Measurements from ENCODE around the gene PTX3. TPM values are rescaled to one million over a fixed set of nuclear protein-coding genes. Genes with fewer than 3 reads are reported as not detected.

The PTX3 gene
- total RNA-seq, 2 experiments from 2014 or later: not detected

DNA sequence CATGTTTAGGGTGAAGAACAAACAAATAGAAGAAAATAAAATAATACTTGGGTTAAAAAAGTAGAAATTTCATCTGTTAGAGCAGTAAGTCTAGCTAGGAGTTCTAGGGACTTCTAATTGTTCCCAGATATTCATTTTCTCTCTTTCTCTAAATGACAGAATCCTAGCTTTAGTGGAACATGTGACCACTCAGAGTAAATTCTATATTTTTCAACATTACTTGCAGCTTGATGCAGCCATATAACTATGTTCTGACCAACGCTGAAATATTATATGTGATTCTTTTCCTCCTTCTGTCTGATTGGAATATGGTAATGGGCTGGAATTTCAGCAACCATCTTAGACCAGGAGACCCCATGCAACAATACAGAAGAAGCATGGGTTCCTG, 8.1 kb downstream of the PTX3 start:
- H3K27ac ChIP-seq (ENCODE audit: low read depth, low read length, poor library complexity, severe bottlenecking): no peak overlapping the region
- H3K9me2 ChIP-seq (ENCODE audit: insufficient read depth, low read length): no peaks in the 10 kb centered on the region
- BruUV-seq (replicated peaks): no TSS peak
- no peak overlapping the region for H2AFZ ChIP-seq (ENCODE audit: low read length)
- no peaks in the 10 kb centered on the region for H3K9me3 ChIP-seq (ENCODE audit: low read length)
- H3K4me2 ChIP-seq (ENCODE audit: low read length): no peak overlapping the region
- ChIA-PET CTCF (ENCODE audit: unreplicated experiment) (no interaction called here), POLR2A (interaction anchor here (1.5 to 2.0 kb wide), 2 partner anchors 11 to 21 kb away, joined by 3 to 8 read pairs; no protein-coding TSS in a partner anchor)
- no peaks in the 10 kb centered on the region for H3K36me3 ChIP-seq (ENCODE audit: insufficient read depth, low read length)
- no peak for TF ChIP-seq EZH2phosphoT487 (IDR thresholded peaks at IDR 0.05; ENCODE audit: borderline replicate concordance, low read depth, low read length)
- TF ChIP-seq, protein P1, sequence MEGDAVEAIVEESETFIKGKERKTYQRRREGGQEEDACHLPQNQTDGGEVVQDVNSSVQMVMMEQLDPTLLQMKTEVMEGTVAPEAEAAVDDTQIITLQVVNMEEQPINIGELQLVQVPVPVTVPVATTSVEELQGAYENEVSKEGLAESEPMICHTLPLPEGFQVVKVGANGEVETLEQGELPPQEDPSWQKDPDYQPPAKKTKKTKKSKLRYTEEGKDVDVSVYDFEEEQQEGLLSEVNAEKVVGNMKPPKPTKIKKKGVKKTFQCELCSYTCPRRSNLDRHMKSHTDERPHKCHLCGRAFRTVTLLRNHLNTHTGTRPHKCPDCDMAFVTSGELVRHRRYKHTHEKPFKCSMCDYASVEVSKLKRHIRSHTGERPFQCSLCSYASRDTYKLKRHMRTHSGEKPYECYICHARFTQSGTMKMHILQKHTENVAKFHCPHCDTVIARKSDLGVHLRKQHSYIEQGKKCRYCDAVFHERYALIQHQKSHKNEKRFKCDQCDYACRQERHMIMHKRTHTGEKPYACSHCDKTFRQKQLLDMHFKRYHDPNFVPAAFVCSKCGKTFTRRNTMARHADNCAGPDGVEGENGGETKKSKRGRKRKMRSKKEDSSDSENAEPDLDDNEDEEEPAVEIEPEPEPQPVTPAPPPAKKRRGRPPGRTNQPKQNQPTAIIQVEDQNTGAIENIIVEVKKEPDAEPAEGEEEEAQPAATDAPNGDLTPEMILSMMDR (conservative IDR thresholded peaks at IDR 0.05; ENCODE audit: low read length): no peak
- intact Hi-C loops (cut with micrococcal nuclease; ENCODE audit: unreplicated experiment): no loop called here
- H3K79me2 ChIP-seq (ENCODE audit: insufficient read depth, low read depth, low read length): no peaks in the 10 kb centered on the region
- H3K4me3 ChIP-seq (ENCODE audit: low read depth, low read length, poor library complexity, severe bottlenecking): no peak overlapping the region
- H3K4me1 ChIP-seq (ENCODE audit: insufficient read depth, low read length, poor library complexity, severe bottlenecking): no peaks in the 10 kb centered on the region
- DNase-seq (ENCODE audit: low spot score): no peak
- H4K20me1 ChIP-seq (ENCODE audit: insufficient read depth, low read length): no peaks in the 10 kb centered on the region

DNA sequence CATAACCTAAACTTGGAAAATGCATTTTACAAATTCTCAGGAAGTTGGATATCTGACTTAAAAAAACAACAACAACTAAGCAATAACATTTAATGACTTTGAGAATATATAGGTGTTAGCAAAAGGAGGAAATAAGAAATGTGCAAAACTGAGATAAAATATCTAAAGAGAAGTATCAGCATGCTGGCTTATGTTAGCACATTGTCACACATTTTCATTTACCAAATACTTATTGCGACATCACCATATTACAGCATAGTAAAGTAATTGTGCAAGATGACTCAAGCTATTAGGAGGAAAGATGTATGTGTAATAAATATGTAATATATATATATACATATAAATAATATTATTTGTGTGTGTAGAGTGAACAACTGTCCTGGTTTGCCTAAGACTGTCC, 9.2 kb downstream of the PTX3 start:
- no peak overlapping the region for H3K27ac ChIP-seq (ENCODE audit: low read depth, low read length, poor library complexity, severe bottlenecking)
- H3K79me2 ChIP-seq (ENCODE audit: insufficient read depth, low read depth, low read length): no peaks in the 10 kb centered on the region
- no peaks in the 10 kb centered on the region for H3K4me1 ChIP-seq (ENCODE audit: insufficient read depth, low read length, poor library complexity, severe bottlenecking)
- BruUV-seq (replicated peaks): no TSS peak
- H2AFZ ChIP-seq (ENCODE audit: low read length): no peak overlapping the region
- CTCF ChIA-PET (ENCODE audit: unreplicated experiment): no interaction called here
- TF ChIP-seq, protein P1 (conservative IDR thresholded peaks at IDR 0.05; ENCODE audit: low read length): no peak
- TF ChIP-seq EZH2phosphoT487 (IDR thresholded peaks at IDR 0.05; ENCODE audit: borderline replicate concordance, low read depth, low read length): no peak
- POLR2A ChIA-PET: interaction anchor here (2.0 kb wide), 1 partner anchor 12 kb away, joined by 8 read pairs; no protein-coding TSS in a partner anchor
- H3K9me2 ChIP-seq (ENCODE audit: insufficient read depth, low read length): no peaks in the 10 kb centered on the region
- H3K36me3 ChIP-seq (ENCODE audit: insufficient read depth, low read length): no peaks in the 10 kb centered on the region
- no peak overlapping the region for H3K4me3 ChIP-seq (ENCODE audit: low read depth, low read length, poor library complexity, severe bottlenecking)
- DNase-seq (ENCODE audit: low spot score): no peak
- intact Hi-C loops (cut with micrococcal nuclease; ENCODE audit: unreplicated experiment): no loop called here
- H4K20me1 ChIP-seq (ENCODE audit: insufficient read depth, low read length): no peaks in the 10 kb centered on the region
- no peak overlapping the region for H3K4me2 ChIP-seq (ENCODE audit: low read length)
- H3K9me3 ChIP-seq (ENCODE audit: low read length): no peaks in the 10 kb centered on the region

DNA sequence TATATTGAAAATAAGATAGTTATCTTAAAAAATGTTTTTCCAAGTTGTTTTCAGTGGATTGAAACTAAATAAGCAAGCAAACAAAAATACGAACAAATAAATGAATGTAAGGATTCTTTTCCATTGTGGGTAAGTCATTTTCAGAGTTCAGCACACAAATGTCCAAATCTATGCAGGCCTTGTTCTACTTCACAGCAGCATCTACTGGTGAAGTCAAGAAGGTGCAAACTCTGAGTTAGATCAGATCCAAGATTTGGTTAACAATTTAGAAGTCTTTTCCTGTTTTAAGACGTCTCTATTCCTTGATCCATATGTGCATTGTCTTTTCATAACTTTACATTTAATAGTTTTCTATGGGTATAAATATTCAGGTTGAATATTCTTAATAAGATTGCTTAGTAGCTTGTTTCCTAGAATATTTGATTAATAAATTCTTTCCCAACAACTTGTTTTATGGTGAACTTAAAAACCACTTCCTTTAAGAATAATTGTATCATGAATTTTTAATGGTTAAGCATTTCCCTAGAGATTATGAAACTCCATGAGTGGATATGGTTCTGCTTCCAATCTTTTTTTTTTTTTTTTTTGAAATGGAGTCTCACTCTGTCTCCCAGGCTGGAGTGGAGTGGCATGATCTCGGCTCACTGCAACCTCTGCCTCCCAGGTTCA, 10.5 kb downstream of the PTX3 start:
- Histone ChIP-seq H3K36me3 (ENCODE audit: insufficient read depth, low read length) (no peaks in the 10 kb centered on the region), H3K4me1 (ENCODE audit: insufficient read depth, low read length, poor library complexity, severe bottlenecking) (no peaks in the 10 kb centered on the region), H3K9me3 (ENCODE audit: low read length) (no peaks in the 10 kb centered on the region), H3K79me2 (ENCODE audit: insufficient read depth, low read depth, low read length) (no peaks in the 10 kb centered on the region), H3K9me2 (ENCODE audit: insufficient read depth, low read length) (no peaks in the 10 kb centered on the region), H4K20me1 (ENCODE audit: insufficient read depth, low read length) (no peaks in the 10 kb centered on the region), H3K4me3 (ENCODE audit: low read depth, low read length, poor library complexity, severe bottlenecking) (no peak overlapping the region), H3K27ac (ENCODE audit: low read depth, low read length, poor library complexity, severe bottlenecking) (no peak overlapping the region), H2AFZ (ENCODE audit: low read length) (no peak overlapping the region), H3K4me2 (ENCODE audit: low read length) (no peak overlapping the region)
- intact Hi-C loops (cut with micrococcal nuclease; ENCODE audit: unreplicated experiment): no loop called here
- POLR2A ChIA-PET: interaction anchor here (0.7 kb wide), 1 partner anchor 59 kb away, joined by 3 read pairs; no protein-coding TSS in a partner anchor
- TF ChIP-seq EZH2phosphoT487 (IDR thresholded peaks at IDR 0.05; ENCODE audit: borderline replicate concordance, low read depth, low read length): no peak
- TF ChIP-seq, protein P1 (conservative IDR thresholded peaks at IDR 0.05; ENCODE audit: low read length): 0 out of 2 replicates have a peak, but pooled peaks have one; percentile 28
- no TSS peak for BruUV-seq (replicated peaks)
- DNase-seq (ENCODE audit: low spot score): peak; percentile 1
- CTCF ChIA-PET (ENCODE audit: unreplicated experiment): no interaction called here
